IPS-11a (cell line): ENCODE results near the gene BCKDHB.
"Not testable (repeated sequence)": the region's sequence is repeated elsewhere in the genome, so short reads cannot be mapped to it uniquely, and the experiment has no call there.

ENCODE experiments used
- H3K4me3 ChIP-seq: one replicate; pipeline ENCODE4 v1.5.1; 2013; ENCODE audit warnings: low read depth, low read length, control low read depth

The BCKDHB gene

DNA sequence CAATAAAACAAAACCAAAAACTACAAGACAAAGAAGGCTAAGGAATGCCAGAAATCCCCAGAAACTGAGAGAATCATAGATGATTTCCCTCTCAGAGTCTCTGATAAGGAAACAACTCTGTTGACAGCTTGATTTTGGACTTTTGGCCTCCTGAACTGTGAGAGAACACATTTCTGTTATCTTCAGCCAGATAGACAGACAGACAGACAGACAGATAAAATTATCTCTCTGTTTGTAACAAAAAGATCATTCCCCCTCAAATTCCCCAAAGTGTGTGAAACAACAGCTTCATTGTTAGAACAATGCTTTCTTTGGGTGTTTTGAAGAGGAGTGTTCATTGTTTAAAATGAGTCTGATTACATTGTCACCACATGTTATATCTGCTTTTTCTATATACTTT, 148.2 kb downstream of the BCKDHB start:
- H3K4me3 ChIP-seq: no peak overlapping the region

GRCh38 chr6:80256691-80257090, 150.2 kb downstream of the BCKDHB start:
- H3K4me3 ChIP-seq: no peak overlapping the region

DNA sequence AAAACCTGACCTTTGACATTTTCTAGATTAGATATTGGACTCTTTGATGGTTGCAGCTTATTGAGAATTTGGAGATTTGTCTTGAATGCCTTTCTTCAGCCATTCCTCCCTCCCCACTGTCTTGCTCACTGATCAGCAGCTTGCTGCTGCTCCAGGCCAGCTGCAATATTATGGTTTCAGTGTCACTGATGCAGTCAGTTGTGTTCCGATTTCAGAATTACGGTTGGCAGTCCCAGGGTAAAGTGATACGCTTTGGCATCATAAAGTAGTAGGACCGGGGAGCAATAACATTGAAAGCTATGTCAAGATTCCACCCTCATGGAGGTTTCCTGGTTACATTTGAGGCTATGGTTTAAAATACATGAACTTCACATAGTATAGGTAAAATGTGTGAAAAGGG, 152.6 kb downstream of the BCKDHB start:
- no peak overlapping the region for H3K4me3 ChIP-seq

DNA sequence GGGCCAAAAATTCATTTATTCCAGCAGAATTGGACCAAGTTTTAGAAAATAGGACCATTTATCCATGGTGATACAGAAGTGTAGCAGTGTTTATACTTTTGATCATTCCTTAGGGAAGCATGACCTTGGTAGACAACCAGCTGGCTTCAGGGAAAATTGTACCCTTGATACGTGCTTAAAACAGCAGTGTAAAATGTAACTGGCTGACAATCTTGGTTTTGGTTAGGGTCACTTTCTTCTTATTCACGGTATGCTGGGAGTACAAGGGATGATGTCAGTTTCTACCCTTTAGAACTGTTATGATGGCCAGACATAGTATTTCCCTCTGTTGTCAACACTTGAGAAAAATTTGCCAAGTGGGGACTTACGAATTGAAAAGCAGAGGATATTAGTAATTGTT, 157.1 kb downstream of the BCKDHB start:
- H3K4me3 ChIP-seq: no peak overlapping the region

GRCh38 chr6:80268865-80269730, 162.6 kb downstream of the BCKDHB start:
- H3K4me3 ChIP-seq: no peak overlapping the region

GRCh38 chr6:80271074-80271473, 164.6 kb downstream of the BCKDHB start:
- no peak overlapping the region for H3K4me3 ChIP-seq

DNA sequence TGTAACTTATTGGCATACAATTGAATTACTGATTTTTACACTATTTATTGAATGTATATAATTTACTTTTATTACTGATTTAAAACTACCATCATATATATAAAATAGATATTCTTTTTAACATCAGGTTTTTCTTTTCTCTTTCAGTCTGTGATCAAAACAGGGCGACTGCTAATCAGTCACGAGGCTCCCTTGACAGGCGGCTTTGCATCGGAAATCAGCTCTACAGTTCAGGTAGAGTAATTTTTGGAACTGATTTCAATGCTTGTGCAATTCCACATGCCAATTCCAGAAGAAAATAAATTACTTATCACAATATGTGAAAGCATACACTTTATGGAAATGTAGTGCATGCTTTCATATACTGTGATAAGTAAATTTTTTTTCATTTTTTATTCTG, 166.5 kb downstream of the BCKDHB start:
- H3K4me3 ChIP-seq: no peak overlapping the region

- no peak overlapping the region for H3K4me3 ChIP-seq
These were observed 170.4 kb downstream of the BCKDHB start for GRCh38 chr6:80276861-80277260.

DNA sequence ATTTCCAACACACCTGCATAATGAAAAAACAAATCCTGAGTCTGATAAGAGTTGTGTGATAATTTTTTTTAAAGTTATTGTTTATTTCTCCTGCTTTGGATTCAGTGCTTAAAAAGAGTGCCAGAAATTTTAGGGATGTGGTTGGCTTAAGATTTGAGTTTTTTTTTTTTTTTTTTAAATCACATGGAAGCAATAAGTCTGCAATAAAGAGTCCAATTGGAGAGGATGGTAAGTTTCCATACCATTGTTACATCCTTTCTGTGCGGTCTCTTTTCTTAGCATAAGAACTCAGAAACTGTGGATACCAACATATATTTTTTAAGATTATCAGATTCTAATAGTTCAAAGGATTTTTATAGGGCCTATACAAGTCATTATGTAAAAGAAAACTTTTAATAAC, 171.0 kb downstream of the BCKDHB start:
- no peak overlapping the region for H3K4me3 ChIP-seq

GRCh38 chr6:80280262-80281010, 174.0 kb downstream of the BCKDHB start:
- H3K4me3 ChIP-seq: no peak overlapping the region

DNA sequence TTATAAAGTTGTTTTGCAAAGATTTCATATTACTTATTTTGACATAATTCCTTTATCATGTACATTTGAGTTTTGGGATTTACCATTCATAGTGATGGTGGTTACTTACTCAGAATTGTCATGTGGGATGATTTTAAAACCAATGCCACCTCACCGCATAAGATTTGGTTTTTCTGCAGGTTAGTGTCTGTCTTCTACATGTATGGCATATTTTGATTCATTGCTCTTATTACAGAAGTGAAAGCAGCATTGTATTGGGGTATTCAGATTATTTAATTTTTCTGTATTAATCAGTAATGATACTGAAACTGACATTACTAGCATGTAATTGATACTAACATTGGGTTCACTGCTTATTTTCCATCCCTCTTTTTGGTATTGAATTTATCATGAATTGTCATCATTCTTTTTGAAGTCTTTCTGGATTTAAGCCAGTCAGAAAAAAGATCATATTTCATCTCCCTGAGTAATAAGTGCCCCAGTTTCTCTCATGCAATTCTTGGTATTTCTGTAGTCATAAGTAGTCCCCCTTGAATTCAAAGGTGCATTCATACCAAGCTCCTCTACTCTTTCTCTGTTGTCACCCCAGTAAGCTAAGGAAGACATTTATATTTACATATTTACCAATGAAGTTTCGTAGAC, 176.6 kb downstream of the BCKDHB start:
- no peak overlapping the region for H3K4me3 ChIP-seq

DNA sequence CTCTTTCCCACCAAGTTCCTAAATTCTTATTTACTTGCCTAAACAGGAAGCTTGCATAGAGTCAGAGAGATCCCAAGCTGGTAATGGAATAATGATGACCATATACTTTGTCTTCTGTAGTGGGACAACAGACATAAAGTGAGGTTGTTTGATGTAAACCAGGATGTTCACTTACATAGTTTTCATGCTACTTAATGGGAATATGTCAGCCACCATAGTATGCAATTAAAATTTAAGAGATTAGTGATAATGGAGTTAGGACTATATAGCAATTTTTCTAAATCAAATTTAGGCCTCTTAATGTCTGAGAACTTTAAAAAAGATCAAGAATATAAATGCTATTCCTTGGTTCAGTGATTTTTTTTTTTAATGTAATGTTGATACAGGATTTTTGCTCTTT, 180.6 kb downstream of the BCKDHB start:
- H3K4me3 ChIP-seq: no peak overlapping the region

DNA sequence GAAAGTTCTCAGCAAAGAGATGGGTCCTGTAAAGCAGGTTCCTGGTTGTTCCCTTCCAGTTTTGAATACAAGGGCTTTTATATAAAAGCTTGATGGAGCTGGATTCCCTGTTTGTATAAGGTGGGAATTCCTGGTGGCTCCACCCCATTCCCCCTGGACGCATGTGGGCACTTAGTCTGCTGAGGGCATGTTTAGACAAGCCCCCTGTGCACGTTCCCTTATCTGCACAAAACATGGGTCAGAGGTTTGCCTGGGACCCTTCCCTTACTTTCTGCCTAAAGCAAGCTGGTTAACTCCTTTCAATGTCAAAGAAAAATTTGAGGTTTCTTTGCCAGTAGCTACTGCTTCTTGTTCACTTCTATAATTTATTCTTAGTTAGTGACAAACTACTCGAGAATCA, 181.1 kb downstream of the BCKDHB start:
- no peak overlapping the region for H3K4me3 ChIP-seq

DNA sequence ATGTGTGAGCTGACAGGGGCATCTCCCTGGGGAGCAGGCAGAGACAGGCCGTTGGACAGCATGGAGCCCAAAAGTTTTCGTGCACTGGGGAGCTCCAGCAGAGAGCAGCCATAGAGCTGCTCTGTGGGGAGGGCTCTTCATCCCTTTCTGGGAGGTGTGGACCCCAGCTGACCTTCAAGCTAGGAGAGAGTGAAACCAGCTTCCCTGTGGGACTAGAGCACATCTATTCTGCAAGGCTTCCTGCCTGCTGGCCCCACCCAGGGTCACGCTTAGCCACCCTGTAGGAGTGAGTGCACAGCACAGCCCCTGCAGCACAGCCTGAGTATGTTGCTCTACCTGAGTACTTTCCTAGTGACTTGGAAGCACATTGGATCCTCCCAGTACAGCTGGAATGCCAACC, 183.3 kb downstream of the BCKDHB start:
- H3K4me3 ChIP-seq: no peak overlapping the region

DNA sequence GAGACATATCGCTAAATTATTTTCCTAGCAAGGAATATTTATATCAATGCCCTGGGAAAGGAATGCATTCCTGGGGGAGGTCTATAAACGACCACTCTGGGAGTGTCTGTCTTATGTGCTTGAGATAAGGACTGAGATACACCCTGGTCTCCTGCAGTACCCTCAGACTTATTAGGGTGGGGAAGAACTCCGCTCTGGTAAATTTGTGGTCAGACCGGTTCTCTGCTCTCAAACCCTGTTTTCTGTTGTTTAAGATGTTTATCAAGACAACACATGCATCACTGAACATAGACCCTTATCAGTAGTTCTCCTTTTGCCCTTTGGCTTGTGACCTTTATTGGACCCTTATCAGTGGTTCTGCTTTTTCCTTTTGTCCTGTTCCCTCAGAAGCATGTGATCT, 188.1 kb downstream of the BCKDHB start:
- H3K4me3 ChIP-seq: not testable (repeated sequence)

DNA sequence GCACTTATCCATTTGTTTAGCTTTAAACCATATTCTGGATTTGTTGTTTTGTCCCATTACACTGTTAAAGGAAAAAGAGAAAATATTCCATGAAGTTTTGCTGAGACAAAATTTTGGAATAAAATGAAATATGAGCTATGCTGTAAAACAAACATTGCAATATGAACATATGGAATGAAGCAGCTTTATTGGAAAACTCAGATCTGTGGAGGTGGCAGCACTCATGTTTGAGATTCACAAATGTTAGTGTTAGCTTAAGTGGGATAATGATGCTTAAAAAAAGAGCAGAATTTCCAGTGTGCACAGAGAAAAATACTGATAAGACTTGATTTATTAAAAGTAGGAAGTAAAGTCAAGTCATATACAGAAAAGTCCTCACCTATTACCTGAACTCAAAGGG, 196.2 kb downstream of the BCKDHB start:
- H3K4me3 ChIP-seq: no peak overlapping the region

- H3K4me3 ChIP-seq: no peak overlapping the region
These were observed 197.5 kb downstream of the BCKDHB start for GRCh38 chr6:80304014-80304413.

- no peak overlapping the region for H3K4me3 ChIP-seq
These were observed 208.1 kb downstream of the BCKDHB start for GRCh38 chr6:80314531-80314930.

DNA sequence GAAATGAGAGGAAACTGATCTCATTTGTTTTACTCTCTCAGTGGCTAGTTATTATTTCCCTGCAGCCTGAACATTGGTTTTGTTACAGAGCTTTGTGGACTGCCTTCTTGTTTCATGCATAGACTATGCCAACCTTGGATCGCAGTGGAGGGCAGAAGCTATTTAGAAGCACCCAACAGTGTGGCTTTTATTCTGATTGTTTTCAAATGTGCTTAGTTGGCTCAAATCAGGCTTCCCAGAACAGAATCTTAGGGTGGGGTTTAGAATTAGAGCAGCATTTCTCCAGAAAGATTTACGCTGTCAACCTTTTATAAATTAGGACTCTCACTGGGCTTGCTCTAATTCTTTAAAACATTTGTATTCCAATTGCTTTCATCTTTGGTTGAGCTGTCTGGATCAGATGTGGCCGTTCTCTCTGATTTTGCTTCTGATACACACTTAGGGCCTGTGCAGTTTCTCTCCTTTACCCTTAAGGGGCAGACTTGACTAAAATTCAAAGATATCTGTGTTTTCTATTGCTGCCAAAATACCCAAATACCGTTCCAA, 210.3 kb downstream of the BCKDHB start:
- H3K4me3 ChIP-seq: no peak overlapping the region

DNA sequence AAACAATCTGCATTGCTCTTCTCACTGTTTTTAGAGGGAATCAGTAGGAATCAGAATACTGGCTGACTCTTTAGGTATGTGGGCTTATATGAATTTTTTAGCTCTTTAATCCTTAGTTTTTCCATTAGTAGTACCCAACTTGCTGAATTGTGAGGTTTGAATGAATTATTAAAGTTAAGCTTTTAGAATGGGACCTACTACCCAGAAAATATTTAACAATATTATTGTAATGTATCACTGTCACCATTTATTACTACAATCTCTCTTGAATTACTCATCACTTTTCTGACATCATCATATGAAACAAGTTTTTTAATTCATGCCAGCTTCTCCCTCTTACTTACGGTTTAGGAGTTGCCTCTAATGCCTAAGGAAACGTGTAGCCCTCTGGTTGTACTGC, 212.7 kb downstream of the BCKDHB start:
- H3K4me3 ChIP-seq: no peak overlapping the region

DNA sequence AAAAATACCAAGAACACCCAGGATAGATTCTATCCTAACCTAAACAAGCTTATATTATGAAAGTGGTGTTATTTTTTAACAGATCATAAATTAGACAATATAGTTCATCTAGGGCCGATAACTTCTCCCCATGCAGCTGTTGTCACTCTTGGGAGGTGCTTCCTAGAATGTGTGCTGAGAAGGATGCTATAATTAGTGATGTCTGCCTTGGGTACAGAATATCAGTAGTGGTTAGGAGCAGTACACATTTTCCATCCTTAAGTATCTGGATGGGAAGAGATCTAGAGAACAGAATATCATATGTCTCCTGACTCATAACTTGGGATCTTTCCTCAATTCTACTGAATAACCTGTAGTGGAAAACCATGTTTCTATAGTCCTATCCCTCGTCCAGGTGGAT, 214.5 kb downstream of the BCKDHB start:
- no peak overlapping the region for H3K4me3 ChIP-seq

DNA sequence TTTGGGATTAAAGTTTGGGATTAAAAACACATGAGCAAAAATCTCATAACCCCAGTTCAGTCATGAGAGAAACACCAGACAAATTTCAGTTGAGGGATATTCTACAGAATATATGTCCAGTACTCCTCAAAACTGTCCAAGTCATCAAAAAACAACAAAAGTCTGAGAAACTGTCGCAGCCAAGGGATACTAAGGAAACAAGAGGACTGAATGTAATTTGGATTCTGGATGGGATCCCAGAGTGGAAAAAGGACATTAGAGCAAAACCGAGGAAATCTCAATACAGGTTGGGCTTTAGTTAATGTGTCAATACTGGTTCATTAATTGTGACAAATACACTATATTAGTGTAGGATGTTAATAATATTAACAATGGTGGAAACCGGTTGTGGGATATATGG, 219.3 kb downstream of the BCKDHB start:
- no peak overlapping the region for H3K4me3 ChIP-seq
